ENCODE measurements around the gene RAB10.

GRCh38 chr2:26043862-26044696 is 10.2 kb downstream of the RAB10 start:
- TF ChIP-seq CTCF (IDR thresholded peaks at IDR 0.05) (no peak), ZFX (IDR thresholded peaks at IDR 0.05; ENCODE audit: borderline replicate concordance) (no peak)
